Endothelial cell of coronary artery (primary cell): ENCODE results near the gene DOCK6. TPM values are rescaled to one million over a fixed set of nuclear protein-coding genes. Genes with fewer than 3 reads are reported as not detected.

Experiments used
- total RNA-seq: library from RNA; depleted of rRNA; stranded (reverse); fragments of >200 nt; gene quantifications from 2 replicates; pipeline ENCODE4 v1.2.3, GENCODE V29; 2014

The DOCK6 gene, protein sequence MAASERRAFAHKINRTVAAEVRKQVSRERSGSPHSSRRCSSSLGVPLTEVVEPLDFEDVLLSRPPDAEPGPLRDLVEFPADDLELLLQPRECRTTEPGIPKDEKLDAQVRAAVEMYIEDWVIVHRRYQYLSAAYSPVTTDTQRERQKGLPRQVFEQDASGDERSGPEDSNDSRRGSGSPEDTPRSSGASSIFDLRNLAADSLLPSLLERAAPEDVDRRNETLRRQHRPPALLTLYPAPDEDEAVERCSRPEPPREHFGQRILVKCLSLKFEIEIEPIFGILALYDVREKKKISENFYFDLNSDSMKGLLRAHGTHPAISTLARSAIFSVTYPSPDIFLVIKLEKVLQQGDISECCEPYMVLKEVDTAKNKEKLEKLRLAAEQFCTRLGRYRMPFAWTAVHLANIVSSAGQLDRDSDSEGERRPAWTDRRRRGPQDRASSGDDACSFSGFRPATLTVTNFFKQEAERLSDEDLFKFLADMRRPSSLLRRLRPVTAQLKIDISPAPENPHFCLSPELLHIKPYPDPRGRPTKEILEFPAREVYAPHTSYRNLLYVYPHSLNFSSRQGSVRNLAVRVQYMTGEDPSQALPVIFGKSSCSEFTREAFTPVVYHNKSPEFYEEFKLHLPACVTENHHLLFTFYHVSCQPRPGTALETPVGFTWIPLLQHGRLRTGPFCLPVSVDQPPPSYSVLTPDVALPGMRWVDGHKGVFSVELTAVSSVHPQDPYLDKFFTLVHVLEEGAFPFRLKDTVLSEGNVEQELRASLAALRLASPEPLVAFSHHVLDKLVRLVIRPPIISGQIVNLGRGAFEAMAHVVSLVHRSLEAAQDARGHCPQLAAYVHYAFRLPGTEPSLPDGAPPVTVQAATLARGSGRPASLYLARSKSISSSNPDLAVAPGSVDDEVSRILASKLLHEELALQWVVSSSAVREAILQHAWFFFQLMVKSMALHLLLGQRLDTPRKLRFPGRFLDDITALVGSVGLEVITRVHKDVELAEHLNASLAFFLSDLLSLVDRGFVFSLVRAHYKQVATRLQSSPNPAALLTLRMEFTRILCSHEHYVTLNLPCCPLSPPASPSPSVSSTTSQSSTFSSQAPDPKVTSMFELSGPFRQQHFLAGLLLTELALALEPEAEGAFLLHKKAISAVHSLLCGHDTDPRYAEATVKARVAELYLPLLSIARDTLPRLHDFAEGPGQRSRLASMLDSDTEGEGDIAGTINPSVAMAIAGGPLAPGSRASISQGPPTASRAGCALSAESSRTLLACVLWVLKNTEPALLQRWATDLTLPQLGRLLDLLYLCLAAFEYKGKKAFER (N-terminal part only)
- total RNA-seq, result 46.7 and 86.6 TPM in 2 replicates

GRCh38 chr19:11261971-11262839 lies at the start of gene DOCK6:
Gene DOCK6, minus strand, starts transcription at chr19:11262524. Its CDS starts 84 bp downstream, at chr19:11262440.

GRCh38 chr19:11295665-11296245 lies 33.4 kb upstream of the DOCK6 start, which contains the start of gene TSPAN16:
Gene TSPAN16, plus strand, starts transcription at chr19:11296160. Its CDS starts 138 bp downstream, at chr19:11296298.

DNA sequence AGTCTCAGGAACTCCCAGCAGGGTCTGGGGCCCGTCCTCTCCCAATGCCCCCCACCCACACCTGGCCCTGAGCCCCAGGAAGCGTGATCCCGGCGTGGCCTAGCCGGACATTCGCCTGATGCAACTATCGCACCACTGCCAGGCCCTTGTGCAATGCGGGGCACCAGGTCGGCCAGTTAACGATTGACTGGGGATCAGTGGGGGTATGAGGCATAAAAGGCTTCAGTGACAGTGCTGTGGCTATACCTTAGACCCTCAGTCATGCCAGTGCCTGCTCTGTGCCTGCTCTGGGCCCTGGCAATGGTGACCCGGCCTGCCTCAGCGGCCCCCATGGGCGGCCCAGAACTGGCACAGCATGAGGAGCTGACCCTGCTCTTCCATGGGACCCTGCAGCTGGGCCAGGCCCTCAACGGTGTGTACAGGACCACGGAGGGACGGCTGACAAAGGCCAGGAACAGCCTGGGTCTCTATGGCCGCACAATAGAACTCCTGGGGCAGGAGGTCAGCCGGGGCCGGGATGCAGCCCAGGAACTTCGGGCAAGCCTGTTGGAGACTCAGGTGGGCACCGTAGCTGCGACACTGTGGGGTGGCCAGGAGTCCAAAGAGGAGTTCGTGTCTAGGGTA lies 22.8 kb downstream of the DOCK6 start, which contains the start of gene ANGPTL8:
Gene ANGPTL8 (plus strand): TSS at position 243 of the 624 bp plus-strand sequence. CDS start 19 bp downstream, at position 262.

DNA sequence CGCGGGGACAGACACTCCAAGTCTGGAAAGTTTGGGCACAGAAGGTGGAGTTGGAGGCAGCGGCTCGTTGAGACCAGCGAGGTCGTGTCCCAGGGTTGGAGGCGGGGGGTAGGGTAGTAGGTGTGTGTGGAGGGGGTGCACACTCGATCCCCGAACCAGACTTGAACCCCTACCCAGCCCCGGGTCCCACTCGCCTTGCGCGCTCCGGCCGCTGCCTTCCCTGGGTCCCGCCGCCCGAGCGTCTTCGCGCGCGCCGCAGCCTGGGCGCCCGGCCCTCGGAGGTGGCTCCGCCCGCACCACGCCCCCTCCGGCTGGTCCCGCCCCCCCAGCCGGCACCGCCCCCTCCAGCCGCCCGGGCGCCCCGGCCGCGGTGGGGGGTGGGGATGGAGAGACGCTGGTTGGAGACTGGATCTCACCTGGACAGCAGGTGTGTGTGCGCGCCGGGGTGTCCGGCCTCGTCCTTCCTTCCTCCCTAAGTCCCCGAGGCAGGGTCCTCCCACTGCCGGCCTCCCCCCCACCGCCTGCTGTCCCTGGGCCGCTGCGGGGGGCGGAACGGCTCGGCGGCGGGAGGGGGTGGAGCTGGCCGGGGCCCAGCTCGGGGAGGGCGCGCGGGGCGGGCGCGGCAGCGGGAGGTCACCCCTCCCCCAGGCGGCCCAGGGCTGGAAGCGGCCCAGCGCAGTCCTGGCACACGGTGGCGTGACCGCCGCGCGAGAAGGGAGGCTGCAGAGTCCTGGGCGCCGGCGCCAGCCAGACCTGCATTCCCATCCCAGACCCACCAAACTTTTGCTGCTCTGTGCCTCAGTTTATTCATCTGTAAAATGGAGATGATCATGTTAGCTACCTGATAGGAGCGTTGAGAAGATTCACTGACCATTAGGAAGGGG lies 64.8 kb downstream of the DOCK6 start, which contains the start of gene KANK2:
Gene KANK2 (minus strand): TSS at position 255 of the 884 bp plus-strand sequence. CDS start 3,034 bp downstream, outside the sequence.

GRCh38 chr19:11155373-11156120 lies 106.8 kb downstream of the DOCK6 start, which contains the start of gene SPC24:
Gene SPC24, minus strand, starts transcription at chr19:11155782. Its CDS starts 6 bp downstream, at chr19:11155776.

Other genes with a start within 250 kb of the DOCK6 start
- gene LDLR, start 173.1 kb downstream of the DOCK6 start, total RNA-seq, result 49.6 and 58.1 TPM in 2 replicates
- gene SPC24, start 106.7 kb downstream of the DOCK6 start, total RNA-seq, result 37.4 and 77.4 TPM in 2 replicates
- gene KANK2, start 65.0 kb downstream of the DOCK6 start, total RNA-seq, result 43.2 and 105 TPM in 2 replicates
- gene ANGPTL8, start 22.9 kb downstream of the DOCK6 start, total RNA-seq, result not detected in 2 replicates
- gene TSPAN16, start 33.6 kb upstream of the DOCK6 start, total RNA-seq, result not detected in 2 replicates
- gene RAB3D, start 77.1 kb upstream of the DOCK6 start, total RNA-seq, result 35.7 and 42.8 TPM in 2 replicates
- 54.2 and 67.8 TPM in 2 replicates for gene TMEM205, start 83.7 kb upstream of the DOCK6 start, total RNA-seq
- gene CCDC159, start 84.0 kb upstream of the DOCK6 start, total RNA-seq, result 8.3 and 11.1 TPM in 2 replicates
- gene PLPPR2, start 92.9 kb upstream of the DOCK6 start, total RNA-seq, result 6.7 and 8.4 TPM in 2 replicates
- gene SWSAP1, start 112.1 kb upstream of the DOCK6 start, total RNA-seq, result 0.56 and 0.72 TPM in 2 replicates
- gene EPOR, start 121.8 kb upstream of the DOCK6 start, total RNA-seq, result 6.3 and 6.7 TPM in 2 replicates
- gene RGL3, start 156.8 kb upstream of the DOCK6 start, total RNA-seq, result 0.27 and 1.5 TPM in 2 replicates
- 0.09 and 0.28 TPM in 2 replicates for gene ODAD3, start 172.6 kb upstream of the DOCK6 start, total RNA-seq
- gene PRKCSH, start 173.1 kb upstream of the DOCK6 start, total RNA-seq, result 109 and 151 TPM in 2 replicates
- not detected in 2 replicates for gene ELAVL3, start 218.5 kb upstream of the DOCK6 start, total RNA-seq
- 5.2 and 6.3 TPM in 2 replicates for gene ZNF653, start 243.3 kb upstream of the DOCK6 start, total RNA-seq